K562 (cell line): ENCODE data around the gene DNMT3A.

Experiments used
- BHLHE40 ChIP-seq: IDR thresholded peaks from 2 replicates; pipeline ENCODE4 v1.6.1; 2011; ENCODE audit warnings: low read length, improper control_type of control experiment
- CBX8 ChIP-seq: fragments of 200-600 bp; sonication (generic); IDR thresholded peaks from 2 replicates; pipeline ENCODE4 v1.6.1; 2012; ENCODE audit warnings: borderline replicate concordance, mixed run types, low read depth, mild to moderate bottlenecking, moderate library complexity, mixed read lengths, low read length, control low read depth, inconsistent platforms; ENCODE audit not compliant: poor library complexity, severe bottlenecking; ENCODE audit errors: extremely low read depth
- PHF8 ChIP-seq: fragments of 200-600 bp; sonication (generic); IDR thresholded peaks from 2 replicates; pipeline ENCODE4 v1.6.1; 2012; ENCODE audit warnings: mixed run types, mild to moderate bottlenecking, inconsistent platforms, low read length, moderate library complexity, borderline replicate concordance
- POLR2A ChIP-seq: fragments of 450-650 bp; conservative IDR thresholded peaks from 2 replicates; pipeline ENCODE4 v1.6.1; 2016
- RBBP5 ChIP-seq: fragments of 200-600 bp; sonication (generic); IDR thresholded peaks from 2 replicates; pipeline ENCODE4 v1.6.1; 2012; ENCODE audit warnings: borderline replicate concordance, mild to moderate bottlenecking, low read length, control low read depth, inconsistent platforms; ENCODE audit not compliant: insufficient read depth, poor library complexity, severe bottlenecking
- SMAD3 ChIP-seq: fragments of 450-650 bp; formaldehyde crosslinking; conservative IDR thresholded peaks from 2 replicates; pipeline ENCODE4 v1.4.0; 2020; ENCODE audit warnings: mild to moderate bottlenecking
- TARDBP ChIP-seq: fragments of 450-650 bp; IDR thresholded peaks from 2 replicates; pipeline ENCODE4 v1.6.1; 2016
- ZBTB7A ChIP-seq: IDR thresholded peaks from 2 replicates; pipeline ENCODE4 v1.6.1; 2011; ENCODE audit warnings: low read depth, mild to moderate bottlenecking, low read length, moderate library complexity, borderline replicate concordance; ENCODE audit not compliant: control insufficient read depth
- TF ChIP-seq, protein P1 (sequence below), 2 experiments: IDR thresholded peaks; 2 replicates each; pipeline ENCODE4 v1.6.1; 2012; ENCODE audit warnings: improper control_type of control experiment in 2 of 2, low read depth in 2 of 2, low read length in 2 of 2, borderline replicate concordance in 1 of 2
- TF ChIP-seq, protein P2 (sequence below), 3 experiments: IDR thresholded peaks in 2 of 3; conservative IDR thresholded peaks in 1 of 3; 2 replicates each; pipeline ENCODE4 v1.5.1; 2011 to 2012; ENCODE audit warnings: low read length in 3 of 3, mild to moderate bottlenecking in 3 of 3, control low read depth in 2 of 3, improper control_type of control experiment in 1 of 3, inconsistent platforms in 1 of 3, low read depth in 1 of 3, mixed read lengths in 1 of 3, moderate library complexity in 1 of 3; ENCODE audit not compliant: insufficient read depth in 2 of 3
- TF ChIP-seq, protein P3 (sequence below): sonication (generic); formaldehyde crosslinking; IDR thresholded peaks from 2 replicates; pipeline ENCODE4 v1.8.1; 2023; ENCODE audit warnings: mild to moderate bottlenecking, missing genetic modification reagents

- TF ChIP-seq BHLHE40 (no peak), RBBP5 (no peak), TARDBP (no peak), ZBTB7A (no peak), POLR2A (no peak), SMAD3 (CRISPR knock-in tag) (no peak), PHF8 (no peak), CBX8 (no peak)
- TF ChIP-seq, protein P1, sequence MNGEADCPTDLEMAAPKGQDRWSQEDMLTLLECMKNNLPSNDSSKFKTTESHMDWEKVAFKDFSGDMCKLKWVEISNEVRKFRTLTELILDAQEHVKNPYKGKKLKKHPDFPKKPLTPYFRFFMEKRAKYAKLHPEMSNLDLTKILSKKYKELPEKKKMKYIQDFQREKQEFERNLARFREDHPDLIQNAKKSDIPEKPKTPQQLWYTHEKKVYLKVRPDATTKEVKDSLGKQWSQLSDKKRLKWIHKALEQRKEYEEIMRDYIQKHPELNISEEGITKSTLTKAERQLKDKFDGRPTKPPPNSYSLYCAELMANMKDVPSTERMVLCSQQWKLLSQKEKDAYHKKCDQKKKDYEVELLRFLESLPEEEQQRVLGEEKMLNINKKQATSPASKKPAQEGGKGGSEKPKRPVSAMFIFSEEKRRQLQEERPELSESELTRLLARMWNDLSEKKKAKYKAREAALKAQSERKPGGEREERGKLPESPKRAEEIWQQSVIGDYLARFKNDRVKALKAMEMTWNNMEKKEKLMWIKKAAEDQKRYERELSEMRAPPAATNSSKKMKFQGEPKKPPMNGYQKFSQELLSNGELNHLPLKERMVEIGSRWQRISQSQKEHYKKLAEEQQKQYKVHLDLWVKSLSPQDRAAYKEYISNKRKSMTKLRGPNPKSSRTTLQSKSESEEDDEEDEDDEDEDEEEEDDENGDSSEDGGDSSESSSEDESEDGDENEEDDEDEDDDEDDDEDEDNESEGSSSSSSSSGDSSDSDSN (IDR thresholded peaks at IDR 0.05; ENCODE audit: borderline replicate concordance in 1 of 2, low read depth in 2 of 2, low read length in 2 of 2), result no peak
- TF ChIP-seq, protein P2, sequence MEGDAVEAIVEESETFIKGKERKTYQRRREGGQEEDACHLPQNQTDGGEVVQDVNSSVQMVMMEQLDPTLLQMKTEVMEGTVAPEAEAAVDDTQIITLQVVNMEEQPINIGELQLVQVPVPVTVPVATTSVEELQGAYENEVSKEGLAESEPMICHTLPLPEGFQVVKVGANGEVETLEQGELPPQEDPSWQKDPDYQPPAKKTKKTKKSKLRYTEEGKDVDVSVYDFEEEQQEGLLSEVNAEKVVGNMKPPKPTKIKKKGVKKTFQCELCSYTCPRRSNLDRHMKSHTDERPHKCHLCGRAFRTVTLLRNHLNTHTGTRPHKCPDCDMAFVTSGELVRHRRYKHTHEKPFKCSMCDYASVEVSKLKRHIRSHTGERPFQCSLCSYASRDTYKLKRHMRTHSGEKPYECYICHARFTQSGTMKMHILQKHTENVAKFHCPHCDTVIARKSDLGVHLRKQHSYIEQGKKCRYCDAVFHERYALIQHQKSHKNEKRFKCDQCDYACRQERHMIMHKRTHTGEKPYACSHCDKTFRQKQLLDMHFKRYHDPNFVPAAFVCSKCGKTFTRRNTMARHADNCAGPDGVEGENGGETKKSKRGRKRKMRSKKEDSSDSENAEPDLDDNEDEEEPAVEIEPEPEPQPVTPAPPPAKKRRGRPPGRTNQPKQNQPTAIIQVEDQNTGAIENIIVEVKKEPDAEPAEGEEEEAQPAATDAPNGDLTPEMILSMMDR (IDR thresholded peaks at IDR 0.05 in 2 of 3, conservative IDR thresholded peaks at IDR 0.05 in 1 of 3; ENCODE audit: insufficient read depth in 2 of 3, low read depth in 1 of 3, low read length in 3 of 3), result 0 out of 6 replicates have a peak, but pooled peaks of 1 of the 3 experiments have one; percentile 16
- TF ChIP-seq, protein P3, sequence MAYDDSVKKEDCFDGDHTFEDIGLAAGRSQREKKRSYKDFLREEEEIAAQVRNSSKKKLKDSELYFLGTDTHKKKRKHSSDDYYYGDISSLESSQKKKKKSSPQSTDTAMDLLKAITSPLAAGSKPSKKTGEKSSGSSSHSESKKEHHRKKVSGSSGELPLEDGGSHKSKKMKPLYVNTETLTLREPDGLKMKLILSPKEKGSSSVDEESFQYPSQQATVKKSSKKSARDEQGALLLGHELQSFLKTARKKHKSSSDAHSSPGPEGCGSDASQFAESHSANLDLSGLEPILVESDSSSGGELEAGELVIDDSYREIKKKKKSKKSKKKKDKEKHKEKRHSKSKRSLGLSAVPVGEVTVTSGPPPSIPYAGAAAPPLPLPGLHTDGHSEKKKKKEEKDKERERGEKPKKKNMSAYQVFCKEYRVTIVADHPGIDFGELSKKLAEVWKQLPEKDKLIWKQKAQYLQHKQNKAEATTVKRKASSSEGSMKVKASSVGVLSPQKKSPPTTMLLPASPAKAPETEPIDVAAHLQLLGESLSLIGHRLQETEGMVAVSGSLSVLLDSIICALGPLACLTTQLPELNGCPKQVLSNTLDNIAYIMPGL (CRISPR knock-in tag), result no peak
These were observed 83.5 kb downstream of the DNMT3A start for GRCh38 chr2:25257931-25258846.
